ENCODE data around the gene EYA4.

EYA4 gene

GRCh38 chr6:133313068-133313467 is 71.9 kb downstream of the EYA4 start:
- H3K4me1 ChIP-seq (ENCODE audit: control insufficient read depth in 1 of 2, insufficient read depth in 2 of 2, low read length in 2 of 2) = no peaks in the 10 kb centered on the region
- H3K9ac ChIP-seq (ENCODE audit: low read length) = no peak overlapping the region
- no peaks in the 10 kb centered on the region for H3K27me3 ChIP-seq (ENCODE audit: insufficient read depth, low read length)
- WGBS (ENCODE audit: extremely low coverage, insufficient coverage, insufficient read length) = no CpG with 5 or more reads among the region's 1 CpG
- H3K79me1 ChIP-seq (ENCODE audit: low read length) = no peaks in the 10 kb centered on the region
- H3K14ac ChIP-seq (ENCODE audit: low read length) = no peak overlapping the region
- H2BK5ac ChIP-seq (ENCODE audit: low read depth, low read length, poor library complexity) = no peak overlapping the region
- H3K9me3 ChIP-seq (ENCODE audit: insufficient read depth, low read depth, low read length) = no peaks in the 10 kb centered on the region
- no peak overlapping the region for H3K4me3 ChIP-seq (ENCODE audit: low read depth, low read length)
- no peak overlapping the region for H2BK120ac ChIP-seq (ENCODE audit: insufficient read depth, low read length, poor library complexity)
- H3K23ac ChIP-seq (ENCODE audit: low read length) = no peak overlapping the region
- H2AK5ac ChIP-seq (ENCODE audit: low read length) = no peak overlapping the region
- no peak overlapping the region for H3K27ac ChIP-seq (ENCODE audit: low read depth, low read length)
- H3K36me3 ChIP-seq (ENCODE audit: control insufficient read depth in 1 of 2, insufficient read depth in 2 of 2, low read length in 2 of 2) = no peaks in the 10 kb centered on the region
- H4K12ac ChIP-seq (ENCODE audit: low read depth, low read length) = no peak overlapping the region
- H4K91ac ChIP-seq (ENCODE audit: low read depth, low read length) = no peak overlapping the region
- no peak overlapping the region for H4K8ac ChIP-seq (ENCODE audit: low read depth, low read length)
- no peak for DNase-seq
- H3K4ac ChIP-seq (ENCODE audit: low read depth, low read length) = no peak overlapping the region
- no peak overlapping the region for H3K4me2 ChIP-seq (ENCODE audit: low read length)
- H2AFZ ChIP-seq (ENCODE audit: insufficient read depth, low read length, poor library complexity) = no peak overlapping the region
- H3K18ac ChIP-seq (ENCODE audit: low read length) = no peak overlapping the region
- no peaks in the 10 kb centered on the region for H3K79me2 ChIP-seq (ENCODE audit: control insufficient read depth, insufficient read depth, low read length, poor library complexity)
- H2BK12ac ChIP-seq (ENCODE audit: low read length) = no peak overlapping the region

- no peaks in the 10 kb centered on the region for H3K79me1 ChIP-seq (ENCODE audit: low read length)
- no peak overlapping the region for H3K27ac ChIP-seq (ENCODE audit: low read depth, low read length)
- H2BK12ac ChIP-seq (ENCODE audit: low read length) = no peak overlapping the region
- H4K91ac ChIP-seq (ENCODE audit: low read depth, low read length) = no peak overlapping the region
- H3K4me3 ChIP-seq (ENCODE audit: low read depth, low read length) = no peak overlapping the region
- no peak overlapping the region for H2AFZ ChIP-seq (ENCODE audit: insufficient read depth, low read length, poor library complexity)
- no peaks in the 10 kb centered on the region for H3K36me3 ChIP-seq (ENCODE audit: control insufficient read depth in 1 of 2, insufficient read depth in 2 of 2, low read length in 2 of 2)
- H4K8ac ChIP-seq (ENCODE audit: low read depth, low read length) = no peak overlapping the region
- no CpG with 5 or more reads among the region's 4 CpGs for WGBS (ENCODE audit: extremely low coverage, insufficient coverage, insufficient read length)
- no peaks in the 10 kb centered on the region for H3K27me3 ChIP-seq (ENCODE audit: insufficient read depth, low read length)
- no peaks in the 10 kb centered on the region for H3K79me2 ChIP-seq (ENCODE audit: control insufficient read depth, insufficient read depth, low read length, poor library complexity)
- no peak for DNase-seq
- H3K23ac ChIP-seq (ENCODE audit: low read length) = no peak overlapping the region
- H2BK5ac ChIP-seq (ENCODE audit: low read depth, low read length, poor library complexity) = no peak overlapping the region
- H2AK5ac ChIP-seq (ENCODE audit: low read length) = no peak overlapping the region
- H3K4me1 ChIP-seq (ENCODE audit: control insufficient read depth in 1 of 2, insufficient read depth in 2 of 2, low read length in 2 of 2) = no peaks in the 10 kb centered on the region
- H3K4me2 ChIP-seq (ENCODE audit: low read length) = no peak overlapping the region
- H4K12ac ChIP-seq (ENCODE audit: low read depth, low read length) = no peak overlapping the region
- H2BK120ac ChIP-seq (ENCODE audit: insufficient read depth, low read length, poor library complexity) = no peak overlapping the region
- no peaks in the 10 kb centered on the region for H3K9me3 ChIP-seq (ENCODE audit: insufficient read depth, low read depth, low read length)
- no peak overlapping the region for H3K4ac ChIP-seq (ENCODE audit: low read depth, low read length)
- H3K18ac ChIP-seq (ENCODE audit: low read length) = no peak overlapping the region
- no peak overlapping the region for H3K14ac ChIP-seq (ENCODE audit: low read length)
- no peak overlapping the region for H3K9ac ChIP-seq (ENCODE audit: low read length)
Measured at GRCh38 chr6:133314947-133315346, 73.8 kb downstream of the EYA4 start.

- no peak overlapping the region for H2AFZ ChIP-seq (ENCODE audit: insufficient read depth, low read length, poor library complexity)
- no peak overlapping the region for H3K4ac ChIP-seq (ENCODE audit: low read depth, low read length)
- no peak overlapping the region for H3K4me2 ChIP-seq (ENCODE audit: low read length)
- H3K9ac ChIP-seq (ENCODE audit: low read length) = no peak overlapping the region
- no peak overlapping the region for H3K14ac ChIP-seq (ENCODE audit: low read length)
- DNase-seq = no peak
- H3K79me2 ChIP-seq (ENCODE audit: control insufficient read depth, insufficient read depth, low read length, poor library complexity) = no peaks in the 10 kb centered on the region
- H3K9me3 ChIP-seq (ENCODE audit: insufficient read depth, low read depth, low read length) = no peaks in the 10 kb centered on the region
- H2BK12ac ChIP-seq (ENCODE audit: low read length) = no peak overlapping the region
- H4K12ac ChIP-seq (ENCODE audit: low read depth, low read length) = no peak overlapping the region
- no peak overlapping the region for H3K4me3 ChIP-seq (ENCODE audit: low read depth, low read length)
- no peak overlapping the region for H4K91ac ChIP-seq (ENCODE audit: low read depth, low read length)
- no peaks in the 10 kb centered on the region for H3K27me3 ChIP-seq (ENCODE audit: insufficient read depth, low read length)
- H3K79me1 ChIP-seq (ENCODE audit: low read length) = no peaks in the 10 kb centered on the region
- H3K4me1 ChIP-seq (ENCODE audit: control insufficient read depth in 1 of 2, insufficient read depth in 2 of 2, low read length in 2 of 2) = no peaks in the 10 kb centered on the region
- H3K27ac ChIP-seq (ENCODE audit: low read depth, low read length) = no peak overlapping the region
- no peak overlapping the region for H3K23ac ChIP-seq (ENCODE audit: low read length)
- H2AK5ac ChIP-seq (ENCODE audit: low read length) = no peak overlapping the region
- no peaks in the 10 kb centered on the region for H3K36me3 ChIP-seq (ENCODE audit: control insufficient read depth in 1 of 2, insufficient read depth in 2 of 2, low read length in 2 of 2)
- no CpG with 5 or more reads among the region's 5 CpGs for WGBS (ENCODE audit: extremely low coverage, insufficient coverage, insufficient read length)
- H4K8ac ChIP-seq (ENCODE audit: low read depth, low read length) = no peak overlapping the region
- H2BK120ac ChIP-seq (ENCODE audit: insufficient read depth, low read length, poor library complexity) = no peak overlapping the region
- no peak overlapping the region for H3K18ac ChIP-seq (ENCODE audit: low read length)
- no peak overlapping the region for H2BK5ac ChIP-seq (ENCODE audit: low read depth, low read length, poor library complexity)
Measured at GRCh38 chr6:133315811-133316210, 74.7 kb downstream of the EYA4 start.

- Histone ChIP-seq H3K4me2 (ENCODE audit: low read length) (no peak overlapping the region), H3K4ac (ENCODE audit: low read depth, low read length) (no peak overlapping the region), H3K9me3 (ENCODE audit: insufficient read depth, low read depth, low read length) (no peaks in the 10 kb centered on the region), H2BK12ac (ENCODE audit: low read length) (no peak overlapping the region), H3K36me3 (ENCODE audit: control insufficient read depth in 1 of 2, insufficient read depth in 2 of 2, low read length in 2 of 2) (no peaks in the 10 kb centered on the region), H4K12ac (ENCODE audit: low read depth, low read length) (no peak overlapping the region), H2BK5ac (ENCODE audit: low read depth, low read length, poor library complexity) (no peak overlapping the region), H3K14ac (ENCODE audit: low read length) (no peak overlapping the region), H4K91ac (ENCODE audit: low read depth, low read length) (no peak overlapping the region), H3K4me1 (ENCODE audit: control insufficient read depth in 1 of 2, insufficient read depth in 2 of 2, low read length in 2 of 2) (no peaks in the 10 kb centered on the region), H3K79me1 (ENCODE audit: low read length) (no peaks in the 10 kb centered on the region), H3K27ac (ENCODE audit: low read depth, low read length) (no peak overlapping the region), H3K4me3 (ENCODE audit: low read depth, low read length) (no peak overlapping the region), H3K27me3 (ENCODE audit: insufficient read depth, low read length) (no peaks in the 10 kb centered on the region), H3K18ac (ENCODE audit: low read length) (no peak overlapping the region), H3K79me2 (ENCODE audit: control insufficient read depth, insufficient read depth, low read length, poor library complexity) (no peaks in the 10 kb centered on the region), H4K8ac (ENCODE audit: low read depth, low read length) (no peak overlapping the region), H3K9ac (ENCODE audit: low read length) (no peak overlapping the region), H2BK120ac (ENCODE audit: insufficient read depth, low read length, poor library complexity) (no peak overlapping the region), H2AFZ (ENCODE audit: insufficient read depth, low read length, poor library complexity) (no peak overlapping the region), H3K23ac (ENCODE audit: low read length) (no peak overlapping the region), H2AK5ac (ENCODE audit: low read length) (no peak overlapping the region)
- WGBS (ENCODE audit: extremely low coverage, insufficient coverage, insufficient read length) = 100% methylated on average over 1 of the region's 4 CpGs
- DNase-seq = no peak
Measured at GRCh38 chr6:133317704-133318103, 76.5 kb downstream of the EYA4 start.
